Stomach smooth muscle (tissue), 2 donors: ENCODE results near the gene NELFA.

Source experiments
- H3K27ac ChIP-seq: one replicate; pipeline ENCODE4 v1.7.0; 2013; ENCODE audit warnings: mild to moderate bottlenecking, low read length, inconsistent platforms
- H3K27me3 ChIP-seq, 2 donors: one replicate each; pipeline ENCODE4 v1.7.0; 2013; ENCODE audit warnings: low read length in 2 of 2; ENCODE audit not compliant: insufficient read depth in 2 of 2, control insufficient read depth in 1 of 2
- H3K36me3 ChIP-seq, 2 donors: one replicate each; pipeline ENCODE4 v1.7.0; 2013; ENCODE audit warnings: low read length in 2 of 2; ENCODE audit not compliant: control insufficient read depth in 2 of 2, insufficient read depth in 2 of 2
- H3K4me1 ChIP-seq: one replicate; pipeline ENCODE4 v1.7.0; 2013; ENCODE audit warnings: low read length; ENCODE audit not compliant: control insufficient read depth, insufficient read depth
- H3K4me3 ChIP-seq, 2 donors: one replicate each; pipeline ENCODE4 v1.7.0; 2013; ENCODE audit warnings: low read length in 2 of 2
- H3K9ac ChIP-seq, 2 donors: one replicate each; pipeline ENCODE4 v1.7.0; 2013; ENCODE audit warnings: low read length in 2 of 2, mild to moderate bottlenecking in 1 of 2
- H3K9me3 ChIP-seq, 2 donors: one replicate each; pipeline ENCODE4 v1.7.0; 2013; ENCODE audit warnings: low read length in 2 of 2; ENCODE audit not compliant: control insufficient read depth in 2 of 2
- donor health status: healthy.
- donor health status: Pancreatic carcinoma.

Gene NELFA

DNA sequence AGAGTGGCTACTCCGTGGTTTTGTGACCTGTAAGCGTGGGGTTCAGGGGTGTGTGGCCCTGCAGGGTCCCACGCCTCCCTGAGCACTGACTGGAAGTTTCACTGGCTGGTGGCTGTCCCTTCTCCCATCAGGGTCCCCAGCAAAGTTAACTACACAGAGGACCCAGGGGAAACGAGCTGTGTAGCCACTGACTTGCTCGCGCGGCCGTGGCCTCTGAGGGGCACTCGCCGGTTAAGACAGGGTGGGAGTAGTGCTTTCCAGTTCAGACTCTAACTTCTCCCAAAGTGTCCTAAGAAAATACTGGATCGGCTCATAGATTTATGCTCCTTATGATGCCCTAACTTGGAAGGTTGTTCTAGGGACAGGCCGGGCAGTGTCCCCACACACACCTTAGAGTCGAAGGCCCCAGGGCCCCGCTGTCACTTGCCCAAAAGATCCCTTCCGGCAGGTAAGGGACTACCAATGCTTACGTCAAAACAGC is 28.2 kb downstream of the NELFA start:
- Histone ChIP-seq H3K36me3 (peaks cover 44 to 70% of the 10 kb centered on the region in 2 donors), H3K9ac (no peak overlapping the region), H3K27me3 (no peaks in the 10 kb centered on the region), H3K9me3 (no peaks in the 10 kb centered on the region), H3K4me1 (no peaks in the 10 kb centered on the region), H3K27ac (no peak overlapping the region), H3K4me3 (no peak overlapping the region)

DNA sequence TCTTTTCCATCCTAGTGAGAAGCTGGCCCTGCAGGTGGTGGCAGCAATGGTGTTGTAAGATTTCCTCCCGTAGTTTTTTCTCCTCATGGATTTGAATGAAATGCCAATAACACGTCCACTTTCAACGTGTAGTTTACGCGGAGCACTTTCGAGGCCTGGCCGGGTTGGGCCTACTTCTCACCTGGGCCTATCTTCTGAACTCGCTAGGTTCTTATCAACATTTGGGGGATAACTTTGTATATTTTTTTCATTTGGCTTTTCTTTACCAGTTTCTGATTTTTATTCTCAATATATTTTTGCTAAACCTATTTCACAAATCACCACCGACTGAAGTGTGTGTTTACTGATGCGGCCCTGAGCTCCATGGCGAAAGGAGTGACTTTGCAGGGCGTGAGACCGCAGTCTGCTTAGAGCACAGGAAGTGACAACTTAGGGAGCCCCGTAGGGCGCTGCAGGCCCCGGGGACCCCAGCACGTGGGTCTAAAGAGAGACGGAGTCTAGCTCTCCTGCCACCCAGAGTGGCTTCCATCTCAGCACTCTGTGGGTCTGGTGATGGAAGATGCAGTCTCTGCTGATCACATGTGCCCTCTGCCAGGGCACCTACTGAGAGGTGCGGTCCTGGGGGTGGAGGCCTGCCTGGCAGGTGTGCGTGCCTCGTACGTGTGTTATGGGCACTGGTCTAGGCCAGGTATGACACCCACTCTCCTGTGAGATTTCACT is 29.1 kb downstream of the NELFA start:
- H3K27ac ChIP-seq = no peak overlapping the region
- H3K9me3 ChIP-seq = no peaks in the 10 kb centered on the region
- H3K27me3 ChIP-seq = no peaks in the 10 kb centered on the region
- no peaks in the 10 kb centered on the region for H3K4me1 ChIP-seq
- peaks cover 50 to 70% of the 10 kb centered on the region in 2 donors for H3K36me3 ChIP-seq
- no peak overlapping the region for H3K4me3 ChIP-seq
- no peak overlapping the region for H3K9ac ChIP-seq

DNA sequence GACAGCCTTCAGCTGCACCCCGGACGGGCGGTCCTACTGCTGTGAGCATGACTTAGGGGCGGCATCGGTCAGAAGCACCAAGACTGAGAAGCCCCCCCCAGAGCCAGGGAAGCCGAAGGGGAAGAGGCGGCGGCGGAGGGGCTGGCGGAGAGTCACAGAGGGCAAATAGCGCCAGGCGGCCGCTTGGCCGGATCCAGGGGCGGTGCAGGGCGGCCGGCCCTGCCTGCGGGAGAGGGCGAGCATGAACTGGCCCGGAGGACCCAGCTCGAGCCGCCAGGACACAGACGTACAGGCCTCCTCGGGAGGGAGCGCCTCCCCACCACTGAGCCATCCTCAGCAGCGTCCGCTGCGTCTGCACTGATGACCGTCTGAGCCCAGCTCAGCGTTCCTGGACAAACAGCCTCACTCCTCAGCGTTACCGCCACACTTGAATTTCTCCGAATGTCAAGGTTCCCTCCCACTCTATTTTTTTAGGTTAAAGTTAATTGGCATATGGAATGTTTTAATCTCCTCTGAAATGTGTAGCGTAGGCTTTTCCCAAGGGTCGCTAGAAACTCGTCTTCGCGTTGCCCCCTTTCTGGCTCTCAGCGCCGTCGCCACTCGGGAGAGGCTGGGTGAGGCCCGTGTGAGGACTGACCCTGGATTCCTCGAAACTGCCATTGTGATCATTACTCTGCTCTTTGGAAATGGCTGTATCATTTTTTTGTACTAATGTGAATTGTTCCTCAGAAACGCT is 29.9 kb downstream of the NELFA start:
- H3K27ac ChIP-seq = no peak overlapping the region
- peaks cover 52 to 68% of the 10 kb centered on the region in 2 donors for H3K36me3 ChIP-seq
- no peaks in the 10 kb centered on the region for H3K9me3 ChIP-seq
- H3K4me1 ChIP-seq = no peaks in the 10 kb centered on the region
- H3K9ac ChIP-seq = no peak overlapping the region
- no peaks in the 10 kb centered on the region for H3K27me3 ChIP-seq
- no peak overlapping the region for H3K4me3 ChIP-seq

DNA sequence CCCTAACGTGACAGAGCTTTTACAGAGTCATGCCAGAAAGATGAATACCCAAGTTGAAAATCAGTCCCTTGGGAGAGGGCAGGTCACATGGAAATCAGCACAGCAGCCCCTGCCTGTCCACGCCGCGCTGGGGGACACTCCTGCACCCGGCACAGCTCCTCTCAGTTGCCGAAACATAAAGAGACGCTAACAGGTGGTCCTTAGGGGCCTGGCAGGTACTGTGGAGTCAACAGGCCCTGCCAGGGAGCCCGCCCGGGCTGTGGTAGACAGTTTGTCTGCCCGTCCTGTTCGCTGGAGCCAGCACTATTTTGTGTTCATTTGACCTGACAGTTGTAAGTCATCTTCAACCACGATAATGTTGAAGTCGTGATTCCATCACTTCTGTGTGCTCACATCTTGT is 30.5 kb downstream of the NELFA start:
- Histone ChIP-seq H3K9ac (no peak overlapping the region), H3K36me3 (peaks cover 46 to 65% of the 10 kb centered on the region in 2 donors)

DNA sequence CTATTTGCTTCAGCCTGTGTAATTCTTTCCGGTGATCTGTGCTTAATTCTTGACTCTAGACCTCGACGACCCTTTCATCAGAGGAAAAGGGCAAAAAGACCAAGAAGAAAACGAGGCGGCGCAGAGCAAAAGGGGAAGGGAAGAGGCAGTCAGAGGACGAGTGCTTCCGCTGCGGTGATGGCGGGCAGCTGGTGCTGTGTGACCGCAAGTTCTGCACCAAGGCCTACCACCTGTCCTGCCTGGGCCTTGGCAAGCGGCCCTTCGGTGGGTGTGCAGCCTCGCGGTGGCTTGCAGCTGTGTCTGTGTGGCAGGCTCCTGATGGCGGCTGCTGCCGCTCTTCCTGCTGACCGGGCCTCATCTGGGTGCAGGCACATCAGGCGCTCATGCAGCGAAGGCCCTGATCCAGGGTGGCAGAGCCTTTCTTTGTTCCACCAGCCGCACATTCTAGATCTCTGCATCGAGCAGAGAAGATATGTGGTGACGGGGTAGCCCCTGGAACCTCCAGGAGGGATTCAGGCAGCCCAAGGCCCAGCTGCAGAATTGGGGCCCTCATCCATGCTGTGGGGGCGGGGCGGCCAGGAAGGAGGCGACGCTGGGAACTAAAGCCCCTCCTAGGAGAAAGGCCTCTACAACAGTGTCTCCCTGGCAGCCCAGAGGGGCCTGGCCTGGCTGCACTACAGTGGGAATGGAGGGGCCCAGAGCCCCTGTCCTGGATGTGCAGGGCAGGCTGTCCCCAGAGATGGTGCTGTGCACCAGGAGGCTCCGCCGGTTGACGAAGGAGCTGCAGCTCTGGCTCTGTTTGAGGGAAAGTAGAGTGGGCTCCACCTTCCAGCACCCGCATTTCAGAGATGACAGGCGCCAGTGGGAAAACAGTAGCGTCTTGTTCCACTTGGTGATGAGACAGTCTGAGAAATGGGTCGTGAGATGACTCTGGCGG is 32.1 kb downstream of the NELFA start:
- Histone ChIP-seq H3K36me3 (peaks cover 34 to 60% of the 10 kb centered on the region in 2 donors), H3K27me3 (no peaks in the 10 kb centered on the region), H3K4me3 (no peak overlapping the region), H3K27ac (no peak overlapping the region), H3K9ac (no peak overlapping the region), H3K9me3 (no peaks in the 10 kb centered on the region), H3K4me1 (no peaks in the 10 kb centered on the region)

More for the DNA sequence above, 30.5 kb downstream of the NELFA start:
- Histone ChIP-seq H3K27ac (no peak overlapping the region), H3K9me3 (no peaks in the 10 kb centered on the region), H3K4me1 (no peaks in the 10 kb centered on the region), H3K27me3 (no peaks in the 10 kb centered on the region), H3K4me3 (no peak overlapping the region)

DNA sequence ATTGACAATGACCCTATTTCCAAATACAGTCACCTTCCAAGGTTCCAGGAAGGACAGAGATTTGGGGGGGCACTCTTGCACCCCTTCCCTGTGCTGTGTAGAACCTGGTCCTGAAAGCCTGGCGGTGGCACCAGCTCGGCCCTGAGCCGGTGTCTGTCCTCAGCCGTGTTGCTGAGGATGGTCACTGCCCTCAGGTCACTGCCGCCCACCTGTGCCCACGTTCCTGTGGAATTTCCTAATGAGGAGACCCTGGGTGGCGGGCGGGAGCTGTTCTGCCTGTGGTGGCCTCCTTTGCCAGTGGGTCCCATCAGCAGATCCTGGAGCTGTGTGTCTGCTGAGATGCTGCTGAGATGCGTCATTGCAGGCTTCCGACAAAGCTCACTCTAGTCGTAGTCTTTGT is 32.9 kb downstream of the NELFA start:
- H3K27ac ChIP-seq = no peak overlapping the region
- no peak overlapping the region for H3K4me3 ChIP-seq
- H3K9me3 ChIP-seq = no peaks in the 10 kb centered on the region
- no peaks in the 10 kb centered on the region for H3K27me3 ChIP-seq
- no peak overlapping the region for H3K9ac ChIP-seq
- peaks cover 27 to 53% of the 10 kb centered on the region in 2 donors for H3K36me3 ChIP-seq
- no peaks in the 10 kb centered on the region for H3K4me1 ChIP-seq

DNA sequence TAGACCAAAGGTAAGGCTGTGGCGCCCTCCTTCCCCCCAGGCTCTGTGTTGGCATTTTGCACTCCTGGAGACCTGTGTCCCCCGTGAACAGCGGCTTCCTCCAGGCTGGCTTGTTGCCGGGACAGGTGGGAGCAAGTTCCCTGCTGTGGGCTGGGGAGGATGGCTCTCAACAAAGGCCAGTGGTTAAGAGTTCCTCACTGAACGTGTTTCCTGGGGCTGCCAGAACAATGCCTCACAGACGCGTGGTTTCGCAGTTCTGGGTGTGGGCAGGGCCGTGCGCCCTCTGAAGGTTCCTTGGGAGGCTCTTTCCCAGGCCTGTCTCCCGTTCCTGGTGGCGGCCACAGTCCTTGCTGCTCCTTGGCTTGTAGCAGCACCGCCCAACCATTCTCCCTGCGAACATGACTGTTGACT is 33.4 kb downstream of the NELFA start:
- Histone ChIP-seq H3K36me3 (peaks cover 30 to 50% of the 10 kb centered on the region in 2 donors), H3K27me3 (no peaks in the 10 kb centered on the region), H3K4me1 (no peaks in the 10 kb centered on the region), H3K27ac (no peak overlapping the region), H3K9me3 (no peaks in the 10 kb centered on the region), H3K4me3 (no peak overlapping the region), H3K9ac (no peak overlapping the region)

DNA sequence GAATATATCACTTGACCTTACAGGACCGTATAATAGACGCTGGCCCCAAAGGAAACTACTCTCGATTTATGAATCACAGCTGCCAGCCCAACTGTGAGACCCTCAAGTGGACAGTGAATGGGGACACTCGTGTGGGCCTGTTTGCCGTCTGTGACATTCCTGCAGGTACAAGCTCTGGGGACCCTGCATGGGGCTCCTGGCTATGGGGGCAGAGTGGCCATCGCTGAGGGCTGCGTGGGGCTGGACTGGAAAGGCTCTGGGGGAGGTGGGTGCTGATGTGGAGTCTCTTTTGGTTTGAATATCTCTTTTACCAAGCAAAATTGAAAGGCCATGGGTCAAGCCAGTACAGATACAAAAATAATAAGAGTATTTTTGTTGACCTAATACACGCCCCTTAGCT is 33.9 kb downstream of the NELFA start:
- Histone ChIP-seq H3K27me3 (no peaks in the 10 kb centered on the region), H3K9ac (no peak overlapping the region), H3K9me3 (no peaks in the 10 kb centered on the region), H3K36me3 (peaks cover 31 to 46% of the 10 kb centered on the region in 2 donors), H3K4me3 (no peak overlapping the region), H3K4me1 (no peaks in the 10 kb centered on the region), H3K27ac (no peak overlapping the region)

DNA sequence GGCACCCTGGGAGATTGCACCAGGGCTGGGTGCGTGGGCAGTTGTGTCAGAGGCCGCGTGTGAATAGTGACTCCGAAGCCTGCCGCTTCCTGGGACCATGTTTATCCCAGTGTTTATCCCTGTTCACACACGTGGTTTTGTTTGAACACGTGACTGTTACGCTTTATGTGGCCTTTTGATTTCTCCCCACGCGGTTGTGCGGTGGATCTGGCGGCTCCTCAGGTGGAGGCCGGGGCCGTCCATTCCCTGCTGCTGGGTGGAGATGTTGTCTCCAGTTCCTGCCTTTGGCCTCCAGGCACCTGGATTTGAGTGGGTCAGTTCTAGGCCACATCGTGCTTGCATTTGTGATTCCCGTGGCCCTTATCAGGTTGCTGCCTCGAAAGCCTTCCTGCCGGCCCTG is 35.1 kb downstream of the NELFA start:
- Histone ChIP-seq H3K4me3 (no peak overlapping the region), H3K9ac (no peak overlapping the region), H3K36me3 (peaks cover 31 to 41% of the 10 kb centered on the region in 2 donors), H3K4me1 (no peaks in the 10 kb centered on the region), H3K9me3 (no peaks in the 10 kb centered on the region), H3K27ac (no peak overlapping the region), H3K27me3 (no peaks in the 10 kb centered on the region)

DNA sequence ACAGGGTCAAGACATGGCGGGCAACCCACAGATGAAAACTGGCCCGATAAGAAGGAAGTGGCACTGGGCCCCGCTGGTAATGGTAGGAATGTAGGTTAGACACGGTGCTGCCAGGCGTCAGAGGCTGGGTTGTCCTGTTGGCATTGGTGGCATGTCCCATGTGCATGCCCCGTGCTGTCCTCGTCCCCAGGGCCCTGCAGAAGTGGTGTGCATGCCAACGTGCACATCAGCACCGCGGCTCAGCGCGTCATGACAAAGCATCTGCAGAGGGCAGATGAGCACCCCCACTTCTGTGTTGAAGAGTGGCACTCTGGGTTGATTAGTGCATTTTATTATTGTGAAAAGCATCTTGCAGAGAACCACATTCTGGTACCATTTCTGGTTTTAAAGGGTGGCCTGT is 35.6 kb downstream of the NELFA start:
- Histone ChIP-seq H3K9ac (no peak overlapping the region), H3K27me3 (no peaks in the 10 kb centered on the region), H3K4me3 (no peak overlapping the region), H3K9me3 (no peaks in the 10 kb centered on the region), H3K4me1 (no peaks in the 10 kb centered on the region), H3K27ac (no peak overlapping the region), H3K36me3 (peaks cover 31 to 39% of the 10 kb centered on the region in 2 donors)
